HEK293 (cell line): ENCODE results near the gene SLC35F4.

Source experiments
- CTCF ChIP-seq: fragments of 450-650 bp; formaldehyde crosslinking; IDR thresholded peaks from 2 replicates; pipeline ENCODE4 v1.5.1; 2016; ENCODE audit warnings: missing biosample characterization, missing genetic modification characterization
- KLF16 ChIP-seq: fragments of 450-650 bp; formaldehyde crosslinking; IDR thresholded peaks from 2 replicates; pipeline ENCODE4 v1.5.1; 2017; ENCODE audit warnings: missing biosample characterization, missing genetic modification characterization
- SETDB1 ChIP-seq: IDR thresholded peaks from one replicate; pipeline ENCODE4 v1.6.1; 2017; ENCODE audit warnings: mild to moderate bottlenecking, low read length, moderate library complexity, mixed read lengths; ENCODE audit not compliant: insufficient read length
- ZNF112 ChIP-seq: fragments of 450-650 bp; formaldehyde crosslinking; IDR thresholded peaks from 2 replicates; pipeline ENCODE4 v1.5.0; 2017; ENCODE audit warnings: missing biosample characterization, missing genetic modification characterization
- ZNF138 ChIP-seq: fragments of 450-650 bp; formaldehyde crosslinking; IDR thresholded peaks from 2 replicates; pipeline ENCODE4 v1.5.1; 2016; ENCODE audit warnings: missing biosample characterization, missing genetic modification characterization, borderline replicate concordance
- ZNF174 ChIP-seq: fragments of 450-650 bp; formaldehyde crosslinking; IDR thresholded peaks from 2 replicates; pipeline ENCODE4 v1.5.0; 2017; ENCODE audit warnings: missing biosample characterization, mild to moderate bottlenecking, missing genetic modification characterization
- ZNF302 ChIP-seq: fragments of 450-650 bp; formaldehyde crosslinking; IDR thresholded peaks from 2 replicates; pipeline ENCODE4 v1.5.1; 2016; ENCODE audit warnings: missing biosample characterization, missing genetic modification characterization, low read depth
- ZNF513 ChIP-seq: fragments of 450-650 bp; IDR thresholded peaks from 2 replicates; pipeline ENCODE4 v1.5.1; 2018; ENCODE audit warnings: missing biosample characterization, missing genetic modification characterization
- ZNF561 ChIP-seq: fragments of 450-650 bp; IDR thresholded peaks from 2 replicates; pipeline ENCODE4 v1.5.1; 2018; ENCODE audit warnings: missing biosample characterization, missing genetic modification characterization, borderline replicate concordance
- ZNF785 ChIP-seq: fragments of 450-650 bp; formaldehyde crosslinking; IDR thresholded peaks from 2 replicates; pipeline ENCODE4 v1.5.1; 2016; ENCODE audit warnings: missing biosample characterization, missing genetic modification characterization
- ZSCAN30 ChIP-seq: fragments of 450-650 bp; IDR thresholded peaks from 2 replicates; pipeline ENCODE4 v1.5.1; 2018; ENCODE audit warnings: missing biosample characterization, mild to moderate bottlenecking, missing genetic modification characterization, moderate library complexity
- ZSCAN4 ChIP-seq: fragments of 450-650 bp; formaldehyde crosslinking; IDR thresholded peaks from 2 replicates; pipeline ENCODE4 v1.5.1; 2017; ENCODE audit warnings: missing biosample characterization, missing genetic modification characterization

- TF ChIP-seq ZNF513 (no peak), CTCF (tag by site-specific recombination) (no peak), KLF16 (tag by site-specific recombination) (no peak), ZNF561 (no peak), ZSCAN4 (tag by site-specific recombination) (no peak), ZNF785 (no peak), ZSCAN30 (tag by site-specific recombination) (no peak), SETDB1 (no peak), ZNF174 (tag by site-specific recombination) (no peak), ZNF112 (tag by site-specific recombination) (no peak), ZNF302 (tag by site-specific recombination) (no peak), ZNF138 (no peak)
Observed at GRCh38 chr14:57671021-57671420, 194.9 kb downstream of the SLC35F4 start.
